ENCODE measurements around the gene PATJ.

The PATJ gene

DNA sequence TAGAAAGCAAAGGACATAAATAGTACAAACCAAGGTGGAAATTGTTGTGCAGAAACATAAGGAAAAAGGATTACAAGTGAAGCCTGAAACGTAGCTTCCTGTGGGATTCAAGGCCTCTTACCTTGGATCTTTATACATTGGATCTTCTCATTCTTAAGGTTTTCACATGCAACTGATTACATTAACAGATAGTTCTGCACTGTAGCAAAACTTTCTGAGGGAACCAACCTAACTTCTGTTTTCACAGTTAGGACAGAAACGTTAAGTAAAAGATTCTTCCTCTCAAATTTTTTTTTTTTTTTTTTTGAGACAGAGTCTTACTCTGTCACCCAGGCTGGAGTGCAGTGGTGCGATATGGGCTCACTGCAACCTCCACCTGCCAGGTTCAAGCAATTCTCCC lies 9.6 kb upstream of the PATJ start:
- no peaks in the 10 kb centered on the region for H4K20me1 ChIP-seq (ENCODE audit: insufficient read depth, low read length, poor library complexity, severe bottlenecking)
- H2AFZ ChIP-seq (ENCODE audit: low read length), result no peak overlapping the region
- H3K27me3 ChIP-seq (ENCODE audit: insufficient read depth, low read length, poor library complexity, severe bottlenecking), result no peaks in the 10 kb centered on the region
- no peak for TF ChIP-seq EZH2phosphoT487 (IDR thresholded peaks at IDR 0.05; ENCODE audit: borderline replicate concordance)
- TF ChIP-seq, protein P1, sequence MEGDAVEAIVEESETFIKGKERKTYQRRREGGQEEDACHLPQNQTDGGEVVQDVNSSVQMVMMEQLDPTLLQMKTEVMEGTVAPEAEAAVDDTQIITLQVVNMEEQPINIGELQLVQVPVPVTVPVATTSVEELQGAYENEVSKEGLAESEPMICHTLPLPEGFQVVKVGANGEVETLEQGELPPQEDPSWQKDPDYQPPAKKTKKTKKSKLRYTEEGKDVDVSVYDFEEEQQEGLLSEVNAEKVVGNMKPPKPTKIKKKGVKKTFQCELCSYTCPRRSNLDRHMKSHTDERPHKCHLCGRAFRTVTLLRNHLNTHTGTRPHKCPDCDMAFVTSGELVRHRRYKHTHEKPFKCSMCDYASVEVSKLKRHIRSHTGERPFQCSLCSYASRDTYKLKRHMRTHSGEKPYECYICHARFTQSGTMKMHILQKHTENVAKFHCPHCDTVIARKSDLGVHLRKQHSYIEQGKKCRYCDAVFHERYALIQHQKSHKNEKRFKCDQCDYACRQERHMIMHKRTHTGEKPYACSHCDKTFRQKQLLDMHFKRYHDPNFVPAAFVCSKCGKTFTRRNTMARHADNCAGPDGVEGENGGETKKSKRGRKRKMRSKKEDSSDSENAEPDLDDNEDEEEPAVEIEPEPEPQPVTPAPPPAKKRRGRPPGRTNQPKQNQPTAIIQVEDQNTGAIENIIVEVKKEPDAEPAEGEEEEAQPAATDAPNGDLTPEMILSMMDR (conservative IDR thresholded peaks at IDR 0.05; ENCODE audit: low read length), result no peak
- H3K4me2 ChIP-seq (ENCODE audit: low read depth, low read length, poor library complexity, severe bottlenecking), result no peak overlapping the region
- H3K9ac ChIP-seq (ENCODE audit: low read depth, low read length, poor library complexity, severe bottlenecking), result no peak overlapping the region
- no peaks in the 10 kb centered on the region for H3K79me2 ChIP-seq (ENCODE audit: insufficient read depth, low read length)
- H3F3A ChIP-seq (ENCODE audit: low read depth), result no peaks in the 10 kb centered on the region
- no peaks in the 10 kb centered on the region for H3K9me2 ChIP-seq (replicated peaks; ENCODE audit: low read depth, low read length)
- no peak overlapping the region for H3K4me3 ChIP-seq (ENCODE audit: low read length, poor library complexity, severe bottlenecking)
- H3K9me3 ChIP-seq (ENCODE audit: insufficient read depth, low read depth, low read length), result no peaks in the 10 kb centered on the region
- no peaks in the 10 kb centered on the region for H3K36me3 ChIP-seq (ENCODE audit: insufficient read depth, low read length)
- H3K4me1 ChIP-seq (ENCODE audit: insufficient read depth, low read length, poor library complexity, severe bottlenecking), result no peaks in the 10 kb centered on the region

DNA sequence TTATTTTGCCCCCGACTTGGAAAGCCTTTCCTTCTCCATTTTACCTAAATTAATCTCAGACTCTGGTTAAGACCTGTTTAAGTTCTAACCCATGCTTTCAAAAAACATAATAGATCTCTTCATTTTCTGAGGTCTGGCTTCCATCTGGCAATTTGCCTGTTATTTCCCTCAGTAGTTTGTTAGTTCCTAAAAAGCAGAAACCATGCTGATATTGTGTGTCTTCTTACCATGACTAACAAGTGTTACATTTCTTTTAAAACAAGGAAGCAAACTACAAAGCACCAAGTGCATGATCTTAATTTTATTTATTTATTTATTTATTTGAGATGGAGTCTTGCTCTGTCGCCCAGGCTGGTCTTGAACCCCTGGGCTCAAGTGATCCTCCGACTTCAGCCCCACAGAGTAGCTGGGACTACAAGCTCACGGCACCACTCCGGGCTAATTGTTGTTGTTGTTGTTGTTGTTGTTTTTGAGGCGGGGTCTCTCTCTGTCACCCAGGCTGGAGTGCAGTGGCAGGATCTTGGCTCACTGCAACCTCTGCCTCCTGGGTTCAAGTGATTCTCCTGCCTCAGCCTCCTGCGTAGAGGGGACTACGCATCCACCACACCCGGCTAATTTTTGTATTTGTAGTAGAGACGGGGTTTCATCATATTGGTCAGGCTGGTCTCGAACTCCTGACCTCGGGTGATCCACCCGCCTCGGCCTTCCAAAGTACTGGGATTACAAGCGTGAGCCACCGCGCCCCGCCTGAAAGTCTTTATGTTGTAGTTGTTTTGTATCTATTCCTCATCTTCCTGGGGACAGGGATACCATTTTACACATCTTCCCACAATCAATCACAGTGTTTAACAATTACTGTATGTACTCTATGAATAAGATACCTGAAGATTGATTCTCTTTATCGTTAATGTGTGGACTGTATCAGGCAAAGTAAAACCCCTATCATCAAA lies 1.3 kb upstream of the PATJ start:
- Histone ChIP-seq H3F3A (ENCODE audit: low read depth) (no peaks in the 10 kb centered on the region), H3K9me3 (ENCODE audit: insufficient read depth, low read depth, low read length) (no peaks in the 10 kb centered on the region), H3K9me2 (replicated peaks; ENCODE audit: low read depth, low read length) (no peaks in the 10 kb centered on the region), H3K9ac (ENCODE audit: low read depth, low read length, poor library complexity, severe bottlenecking) (no peak overlapping the region), H2AFZ (ENCODE audit: low read length) (no peak overlapping the region), H3K4me1 (ENCODE audit: insufficient read depth, low read length, poor library complexity, severe bottlenecking) (no peaks in the 10 kb centered on the region), H3K4me3 (ENCODE audit: low read length, poor library complexity, severe bottlenecking) (no peak overlapping the region), H3K36me3 (ENCODE audit: insufficient read depth, low read length) (no peaks in the 10 kb centered on the region), H3K4me2 (ENCODE audit: low read depth, low read length, poor library complexity, severe bottlenecking) (no peak overlapping the region), H4K20me1 (ENCODE audit: insufficient read depth, low read length, poor library complexity, severe bottlenecking) (no peaks in the 10 kb centered on the region), H3K27me3 (ENCODE audit: insufficient read depth, low read length, poor library complexity, severe bottlenecking) (no peaks in the 10 kb centered on the region), H3K79me2 (ENCODE audit: insufficient read depth, low read length) (no peaks in the 10 kb centered on the region)
- no peak for TF ChIP-seq EZH2phosphoT487 (IDR thresholded peaks at IDR 0.05; ENCODE audit: borderline replicate concordance)
- TF ChIP-seq, protein P1 (conservative IDR thresholded peaks at IDR 0.05; ENCODE audit: low read length), result no peak

DNA sequence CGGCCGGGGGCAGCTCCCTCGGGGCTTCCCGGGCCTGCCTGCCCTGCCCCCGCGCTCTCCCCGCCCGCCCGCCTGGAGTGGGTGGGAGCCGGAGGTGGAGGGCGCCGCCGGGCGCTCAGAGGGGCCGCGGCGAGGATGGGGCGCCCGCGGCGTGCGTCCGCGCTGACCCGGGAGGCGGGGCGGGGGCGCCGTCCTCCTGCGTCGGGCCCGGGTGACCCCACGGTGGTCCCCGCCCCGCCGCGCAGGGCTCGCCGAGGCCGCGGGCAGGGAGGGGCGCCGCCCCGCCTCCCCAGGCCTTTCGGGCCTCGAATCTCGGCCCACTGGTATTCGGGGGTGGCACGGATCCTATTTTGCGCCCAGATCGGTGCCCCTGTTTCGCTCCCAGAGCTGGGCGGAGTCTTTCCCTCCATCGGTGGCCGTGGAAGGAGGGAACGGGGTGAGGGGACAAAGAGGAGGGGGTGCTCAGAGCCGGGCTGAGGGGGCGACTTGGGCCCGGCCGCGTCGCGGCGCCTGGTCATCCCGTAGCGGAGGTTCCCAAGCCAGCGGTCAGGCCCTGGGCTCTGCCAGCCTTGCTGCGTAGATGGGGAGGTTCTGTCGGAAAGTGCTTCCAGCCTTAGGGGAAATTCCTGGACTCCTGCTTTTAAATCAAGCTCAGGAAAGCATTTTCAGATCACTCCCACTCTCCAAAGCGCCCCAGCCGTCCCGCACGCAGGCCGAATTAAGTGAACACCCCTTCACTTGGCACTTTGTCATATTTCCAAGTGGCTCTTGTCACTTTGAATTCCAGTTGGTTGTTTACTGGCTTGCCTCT lies 545 bp downstream of the PATJ start:
- no peaks in the 10 kb centered on the region for H3K4me1 ChIP-seq (ENCODE audit: insufficient read depth, low read length, poor library complexity, severe bottlenecking)
- H3K36me3 ChIP-seq (ENCODE audit: insufficient read depth, low read length), result no peaks in the 10 kb centered on the region
- H3K27me3 ChIP-seq (ENCODE audit: insufficient read depth, low read length, poor library complexity, severe bottlenecking), result no peaks in the 10 kb centered on the region
- no peaks in the 10 kb centered on the region for H3K9me2 ChIP-seq (replicated peaks; ENCODE audit: low read depth, low read length)
- no peak overlapping the region for H3K9ac ChIP-seq (ENCODE audit: low read depth, low read length, poor library complexity, severe bottlenecking)
- H3K4me2 ChIP-seq (ENCODE audit: low read depth, low read length, poor library complexity, severe bottlenecking), result no peak overlapping the region
- H3K4me3 ChIP-seq (ENCODE audit: low read length, poor library complexity, severe bottlenecking), result no peak overlapping the region
- H3K79me2 ChIP-seq (ENCODE audit: insufficient read depth, low read length), result no peaks in the 10 kb centered on the region
- H3K9me3 ChIP-seq (ENCODE audit: insufficient read depth, low read depth, low read length), result no peaks in the 10 kb centered on the region
- H2AFZ ChIP-seq (ENCODE audit: low read length), result no peak overlapping the region
- no peak for TF ChIP-seq EZH2phosphoT487 (IDR thresholded peaks at IDR 0.05; ENCODE audit: borderline replicate concordance)
- TF ChIP-seq, protein P1 (conservative IDR thresholded peaks at IDR 0.05; ENCODE audit: low read length), result no peak
- no peaks in the 10 kb centered on the region for H4K20me1 ChIP-seq (ENCODE audit: insufficient read depth, low read length, poor library complexity, severe bottlenecking)
- H3F3A ChIP-seq (ENCODE audit: low read depth), result no peaks in the 10 kb centered on the region

All from Loucy (cell line).